ENCODE results near the gene PTPRG. TPM values are rescaled to one million over a fixed set of nuclear protein-coding genes. Genes with fewer than 3 reads are reported as not detected.
"Not testable (repeated sequence)": the region's sequence is repeated elsewhere in the genome, so short reads cannot be mapped to it uniquely, and the experiment has no call there.

PTPRG gene
- total and polyA plus RNA-seq, 2 experiments from 2014 or later, result 8.5 to 34.9 TPM

GRCh38 chr3:61812517-61812916, 251.1 kb downstream of the PTPRG start:
- Histone ChIP-seq H3K27me3 (no peaks in the 10 kb centered on the region), H3K9me3 (ENCODE audit: low read depth) (no peaks in the 10 kb centered on the region), H2AFZ (no peak overlapping the region), H3K79me2 (peaks cover 24% of the 10 kb centered on the region), H3K36me3 (replicated peaks; ENCODE audit: insufficient read depth, low read depth) (no peaks in the 10 kb centered on the region), H3K4me3 (no peak overlapping the region), H3K9me2 (replicated peaks; ENCODE audit: insufficient read depth) (no peaks in the 10 kb centered on the region), H3K27ac (no peak overlapping the region), H3K4me1 (ENCODE audit: insufficient read depth) (peaks cover 13% of the 10 kb centered on the region), H3K4me2 (no peak overlapping the region), H4K20me1 (ENCODE audit: insufficient read depth, poor library complexity, severe bottlenecking) (peaks cover 5% of the 10 kb centered on the region)
- TF ChIP-seq EZH2 (IDR thresholded peaks at IDR 0.05; ENCODE audit: borderline replicate concordance) (no peak), EZH2phosphoT487 (IDR thresholded peaks at IDR 0.05; ENCODE audit: low read depth, severe bottlenecking, unreplicated experiment) (no peak)
- TF ChIP-seq, protein P1, sequence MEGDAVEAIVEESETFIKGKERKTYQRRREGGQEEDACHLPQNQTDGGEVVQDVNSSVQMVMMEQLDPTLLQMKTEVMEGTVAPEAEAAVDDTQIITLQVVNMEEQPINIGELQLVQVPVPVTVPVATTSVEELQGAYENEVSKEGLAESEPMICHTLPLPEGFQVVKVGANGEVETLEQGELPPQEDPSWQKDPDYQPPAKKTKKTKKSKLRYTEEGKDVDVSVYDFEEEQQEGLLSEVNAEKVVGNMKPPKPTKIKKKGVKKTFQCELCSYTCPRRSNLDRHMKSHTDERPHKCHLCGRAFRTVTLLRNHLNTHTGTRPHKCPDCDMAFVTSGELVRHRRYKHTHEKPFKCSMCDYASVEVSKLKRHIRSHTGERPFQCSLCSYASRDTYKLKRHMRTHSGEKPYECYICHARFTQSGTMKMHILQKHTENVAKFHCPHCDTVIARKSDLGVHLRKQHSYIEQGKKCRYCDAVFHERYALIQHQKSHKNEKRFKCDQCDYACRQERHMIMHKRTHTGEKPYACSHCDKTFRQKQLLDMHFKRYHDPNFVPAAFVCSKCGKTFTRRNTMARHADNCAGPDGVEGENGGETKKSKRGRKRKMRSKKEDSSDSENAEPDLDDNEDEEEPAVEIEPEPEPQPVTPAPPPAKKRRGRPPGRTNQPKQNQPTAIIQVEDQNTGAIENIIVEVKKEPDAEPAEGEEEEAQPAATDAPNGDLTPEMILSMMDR (IDR thresholded peaks at IDR 0.05; ENCODE audit: poor library complexity), result no peak
- WGBS (ENCODE audit: low lambda C conversion rate, missing lambda C conversion rate), result 82% methylated on average over 3 of the region's 3 CpGs
- DNase-seq (ENCODE audit: low spot score), result no peak

- no peak for TF ChIP-seq EZH2 (IDR thresholded peaks at IDR 0.05; ENCODE audit: borderline replicate concordance)
- TF ChIP-seq, protein P1 (IDR thresholded peaks at IDR 0.05; ENCODE audit: poor library complexity), result no peak
- no peak for TF ChIP-seq EZH2phosphoT487 (IDR thresholded peaks at IDR 0.05; ENCODE audit: low read depth, severe bottlenecking, unreplicated experiment)
- Histone ChIP-seq H3K4me3 (no peak overlapping the region), H3K4me2 (no peak overlapping the region), H3K27ac (no peak overlapping the region), H3K79me2 (peaks cover 24% of the 10 kb centered on the region), H3K9me2 (replicated peaks; ENCODE audit: insufficient read depth) (no peaks in the 10 kb centered on the region), H4K20me1 (ENCODE audit: insufficient read depth, poor library complexity, severe bottlenecking) (peaks cover 5% of the 10 kb centered on the region), H3K36me3 (replicated peaks; ENCODE audit: insufficient read depth, low read depth) (no peaks in the 10 kb centered on the region), H2AFZ (no peak overlapping the region), H3K9me3 (ENCODE audit: low read depth) (no peaks in the 10 kb centered on the region), H3K4me1 (ENCODE audit: insufficient read depth) (peaks cover 3% of the 10 kb centered on the region), H3K27me3 (no peaks in the 10 kb centered on the region)
- DNase-seq (ENCODE audit: low spot score), result no peak
- 89% methylated on average over 4 of the region's 4 CpGs for WGBS (ENCODE audit: low lambda C conversion rate, missing lambda C conversion rate)
Observed at GRCh38 chr3:61813636-61814035, 252.3 kb downstream of the PTPRG start.

DNA sequence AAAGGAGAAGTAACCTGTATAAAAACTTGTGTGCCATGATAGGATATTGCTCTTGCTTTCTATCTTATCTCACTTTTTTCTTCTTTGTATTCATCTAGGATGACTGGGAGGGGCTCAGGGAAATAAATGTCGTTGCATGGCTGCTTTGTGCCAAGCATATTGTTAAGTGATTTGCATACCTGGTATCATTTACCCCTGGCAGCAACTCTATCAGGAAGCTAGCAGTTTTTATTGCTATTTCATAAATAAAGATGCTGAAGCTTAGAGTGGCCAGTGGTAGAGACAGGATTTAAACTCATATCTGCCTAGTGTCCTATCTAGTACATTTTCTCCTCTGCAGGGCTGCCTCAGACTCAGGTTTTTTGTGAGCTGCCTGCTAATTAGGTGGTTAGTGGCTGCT, 253.3 kb downstream of the PTPRG start:
- Histone ChIP-seq H3K4me3 (no peak overlapping the region), H3K27me3 (no peaks in the 10 kb centered on the region), H3K36me3 (replicated peaks; ENCODE audit: insufficient read depth, low read depth) (no peaks in the 10 kb centered on the region), H3K9me3 (ENCODE audit: low read depth) (no peaks in the 10 kb centered on the region), H3K4me1 (ENCODE audit: insufficient read depth) (no peaks in the 10 kb centered on the region), H3K9me2 (replicated peaks; ENCODE audit: insufficient read depth) (no peaks in the 10 kb centered on the region), H4K20me1 (ENCODE audit: insufficient read depth, poor library complexity, severe bottlenecking) (peaks cover 5% of the 10 kb centered on the region), H3K27ac (no peak overlapping the region), H3K79me2 (peaks cover 24% of the 10 kb centered on the region), H2AFZ (no peak overlapping the region), H3K4me2 (no peak overlapping the region)
- TF ChIP-seq, protein P1 (IDR thresholded peaks at IDR 0.05; ENCODE audit: poor library complexity), result no peak
- no peak for TF ChIP-seq EZH2phosphoT487 (IDR thresholded peaks at IDR 0.05; ENCODE audit: low read depth, severe bottlenecking, unreplicated experiment)
- no peak for TF ChIP-seq EZH2 (IDR thresholded peaks at IDR 0.05; ENCODE audit: borderline replicate concordance)
- no peak for DNase-seq (ENCODE audit: low spot score)
- 27% methylated on average over 1 of the region's 1 CpG for WGBS (ENCODE audit: low lambda C conversion rate, missing lambda C conversion rate)

DNA sequence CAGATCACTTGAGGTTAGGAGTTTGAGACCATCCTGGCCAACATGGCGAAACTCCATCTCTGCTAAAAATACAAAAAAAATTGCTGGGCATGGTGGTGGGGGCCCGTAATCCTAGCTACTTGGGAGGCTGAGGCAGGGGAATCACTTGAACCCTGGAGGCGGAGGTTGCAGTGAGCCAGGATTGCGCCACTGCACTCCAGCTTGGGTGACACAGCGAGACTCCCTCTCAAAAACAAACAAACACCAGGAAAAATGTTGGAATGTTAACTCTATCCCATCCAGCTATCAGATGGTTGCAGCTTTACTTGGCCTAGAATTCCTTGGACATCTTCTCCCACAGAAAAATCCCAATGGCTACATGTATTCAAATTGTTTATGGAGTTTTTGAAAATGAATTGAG, 254.9 kb downstream of the PTPRG start:
- not testable (repeated sequence) for H3K9me3 ChIP-seq (ENCODE audit: low read depth); H3K4me1 ChIP-seq (ENCODE audit: insufficient read depth); DNase-seq (ENCODE audit: low spot score); H3K36me3 ChIP-seq (replicated peaks; ENCODE audit: insufficient read depth, low read depth); H2AFZ ChIP-seq; H4K20me1 ChIP-seq (ENCODE audit: insufficient read depth, poor library complexity, severe bottlenecking); H3K4me3 ChIP-seq; H3K4me2 ChIP-seq; H3K9me2 ChIP-seq (replicated peaks; ENCODE audit: insufficient read depth); H3K27me3 ChIP-seq; H3K27ac ChIP-seq
- peaks cover 19% of the 10 kb centered on the region for H3K79me2 ChIP-seq
- 91% methylated on average over 5 of the region's 5 CpGs for WGBS (ENCODE audit: low lambda C conversion rate, missing lambda C conversion rate)
